Mammary epithelial cell (primary cell): ENCODE data around the gene RMI1.

Experiments
- EZH2 ChIP-seq: IDR thresholded peaks from 2 replicates; pipeline ENCODE4 v1.6.1; 2012; ENCODE audit warnings: low read length, inconsistent platforms, borderline replicate concordance
- TF ChIP-seq, protein P1 (sequence below), 2 donors: IDR thresholded peaks in 1 of 2; conservative IDR thresholded peaks in 1 of 2; 2 replicates each; pipeline ENCODE4 v1.5.1; 2011 to 2012; ENCODE audit warnings: inconsistent platforms in 2 of 2, low read length in 2 of 2, mild to moderate bottlenecking in 2 of 2, control low read depth in 1 of 2, low read depth in 1 of 2; ENCODE audit not compliant: insufficient read depth in 1 of 2; ENCODE audit errors: extremely low read depth in 1 of 2

DNA sequence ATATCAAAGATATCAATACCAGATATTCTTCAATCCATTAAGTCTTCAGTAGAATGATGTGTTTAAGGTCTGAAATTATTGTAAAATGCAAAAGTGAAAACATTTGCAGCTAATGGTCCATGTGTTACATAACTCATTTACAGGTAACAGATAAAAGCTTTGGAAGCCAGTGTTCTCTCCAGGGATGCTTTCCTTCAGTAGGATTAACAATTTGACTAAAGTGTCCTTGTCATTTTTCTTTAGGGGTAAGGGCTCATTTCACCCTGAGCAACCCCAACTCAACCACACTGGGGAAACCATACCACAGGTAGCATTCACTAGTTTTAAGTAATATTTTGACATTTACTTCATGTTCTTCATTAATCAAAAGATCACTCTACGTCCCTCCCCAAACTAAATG, 13.5 kb upstream of the RMI1 start:
- no peak for TF ChIP-seq EZH2
- TF ChIP-seq, protein P1, sequence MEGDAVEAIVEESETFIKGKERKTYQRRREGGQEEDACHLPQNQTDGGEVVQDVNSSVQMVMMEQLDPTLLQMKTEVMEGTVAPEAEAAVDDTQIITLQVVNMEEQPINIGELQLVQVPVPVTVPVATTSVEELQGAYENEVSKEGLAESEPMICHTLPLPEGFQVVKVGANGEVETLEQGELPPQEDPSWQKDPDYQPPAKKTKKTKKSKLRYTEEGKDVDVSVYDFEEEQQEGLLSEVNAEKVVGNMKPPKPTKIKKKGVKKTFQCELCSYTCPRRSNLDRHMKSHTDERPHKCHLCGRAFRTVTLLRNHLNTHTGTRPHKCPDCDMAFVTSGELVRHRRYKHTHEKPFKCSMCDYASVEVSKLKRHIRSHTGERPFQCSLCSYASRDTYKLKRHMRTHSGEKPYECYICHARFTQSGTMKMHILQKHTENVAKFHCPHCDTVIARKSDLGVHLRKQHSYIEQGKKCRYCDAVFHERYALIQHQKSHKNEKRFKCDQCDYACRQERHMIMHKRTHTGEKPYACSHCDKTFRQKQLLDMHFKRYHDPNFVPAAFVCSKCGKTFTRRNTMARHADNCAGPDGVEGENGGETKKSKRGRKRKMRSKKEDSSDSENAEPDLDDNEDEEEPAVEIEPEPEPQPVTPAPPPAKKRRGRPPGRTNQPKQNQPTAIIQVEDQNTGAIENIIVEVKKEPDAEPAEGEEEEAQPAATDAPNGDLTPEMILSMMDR (conservative IDR thresholded peaks at IDR 0.05 in 1 of 2, IDR thresholded peaks at IDR 0.05 in 1 of 2; ENCODE audit: extremely low read depth in 1 of 2, insufficient read depth in 1 of 2, low read depth in 1 of 2, low read length in 2 of 2): no peak
